Measurements from ENCODE around the gene MRGPRD.

DNA sequence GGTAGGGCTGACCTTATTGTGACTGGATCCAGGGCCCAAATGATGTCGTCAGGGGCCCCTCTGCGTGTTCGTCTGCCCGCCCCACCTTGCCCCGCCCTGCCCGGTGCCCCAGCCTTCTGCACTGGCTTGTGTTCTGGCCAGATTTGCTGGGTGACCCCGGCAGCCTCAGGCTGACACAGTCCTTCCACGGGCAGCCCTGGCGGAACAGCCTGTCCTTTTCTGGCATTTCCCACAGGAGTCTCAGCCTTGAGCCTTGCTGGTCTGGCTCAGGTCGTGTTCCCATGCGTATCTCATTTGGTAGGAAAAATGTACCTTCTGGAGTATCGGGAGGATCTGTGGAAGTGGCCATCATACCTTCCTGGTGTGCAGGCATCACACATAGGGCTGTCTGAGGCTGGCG is 46.1 kb downstream of the MRGPRD start:
- TF ChIP-seq, protein P1, sequence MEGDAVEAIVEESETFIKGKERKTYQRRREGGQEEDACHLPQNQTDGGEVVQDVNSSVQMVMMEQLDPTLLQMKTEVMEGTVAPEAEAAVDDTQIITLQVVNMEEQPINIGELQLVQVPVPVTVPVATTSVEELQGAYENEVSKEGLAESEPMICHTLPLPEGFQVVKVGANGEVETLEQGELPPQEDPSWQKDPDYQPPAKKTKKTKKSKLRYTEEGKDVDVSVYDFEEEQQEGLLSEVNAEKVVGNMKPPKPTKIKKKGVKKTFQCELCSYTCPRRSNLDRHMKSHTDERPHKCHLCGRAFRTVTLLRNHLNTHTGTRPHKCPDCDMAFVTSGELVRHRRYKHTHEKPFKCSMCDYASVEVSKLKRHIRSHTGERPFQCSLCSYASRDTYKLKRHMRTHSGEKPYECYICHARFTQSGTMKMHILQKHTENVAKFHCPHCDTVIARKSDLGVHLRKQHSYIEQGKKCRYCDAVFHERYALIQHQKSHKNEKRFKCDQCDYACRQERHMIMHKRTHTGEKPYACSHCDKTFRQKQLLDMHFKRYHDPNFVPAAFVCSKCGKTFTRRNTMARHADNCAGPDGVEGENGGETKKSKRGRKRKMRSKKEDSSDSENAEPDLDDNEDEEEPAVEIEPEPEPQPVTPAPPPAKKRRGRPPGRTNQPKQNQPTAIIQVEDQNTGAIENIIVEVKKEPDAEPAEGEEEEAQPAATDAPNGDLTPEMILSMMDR (IDR thresholded peaks at IDR 0.05; ENCODE audit: borderline replicate concordance, extremely low read depth, low read length, poor library complexity, severe bottlenecking): no peak
- TF ChIP-seq EZH2 (IDR thresholded peaks at IDR 0.05; ENCODE audit: borderline replicate concordance, low read depth, low read length, severe bottlenecking): no peak
